GM21737 (cell line): Measurements from ENCODE around the gene HPCAL1.
"Not testable (repeated sequence)": the region's sequence is repeated elsewhere in the genome, so short reads cannot be mapped to it uniquely, and the experiment has no call there.

ENCODE experiments used
- ATAC-seq: cut with Tn5 transposase; IDR thresholded peaks from one replicate; pipeline ENCODE4 v1.9.1; 2021; ENCODE audit warnings: mild to moderate bottlenecking, moderate library complexity; ENCODE audit not compliant: unreplicated experiment

Gene HPCAL1

DNA sequence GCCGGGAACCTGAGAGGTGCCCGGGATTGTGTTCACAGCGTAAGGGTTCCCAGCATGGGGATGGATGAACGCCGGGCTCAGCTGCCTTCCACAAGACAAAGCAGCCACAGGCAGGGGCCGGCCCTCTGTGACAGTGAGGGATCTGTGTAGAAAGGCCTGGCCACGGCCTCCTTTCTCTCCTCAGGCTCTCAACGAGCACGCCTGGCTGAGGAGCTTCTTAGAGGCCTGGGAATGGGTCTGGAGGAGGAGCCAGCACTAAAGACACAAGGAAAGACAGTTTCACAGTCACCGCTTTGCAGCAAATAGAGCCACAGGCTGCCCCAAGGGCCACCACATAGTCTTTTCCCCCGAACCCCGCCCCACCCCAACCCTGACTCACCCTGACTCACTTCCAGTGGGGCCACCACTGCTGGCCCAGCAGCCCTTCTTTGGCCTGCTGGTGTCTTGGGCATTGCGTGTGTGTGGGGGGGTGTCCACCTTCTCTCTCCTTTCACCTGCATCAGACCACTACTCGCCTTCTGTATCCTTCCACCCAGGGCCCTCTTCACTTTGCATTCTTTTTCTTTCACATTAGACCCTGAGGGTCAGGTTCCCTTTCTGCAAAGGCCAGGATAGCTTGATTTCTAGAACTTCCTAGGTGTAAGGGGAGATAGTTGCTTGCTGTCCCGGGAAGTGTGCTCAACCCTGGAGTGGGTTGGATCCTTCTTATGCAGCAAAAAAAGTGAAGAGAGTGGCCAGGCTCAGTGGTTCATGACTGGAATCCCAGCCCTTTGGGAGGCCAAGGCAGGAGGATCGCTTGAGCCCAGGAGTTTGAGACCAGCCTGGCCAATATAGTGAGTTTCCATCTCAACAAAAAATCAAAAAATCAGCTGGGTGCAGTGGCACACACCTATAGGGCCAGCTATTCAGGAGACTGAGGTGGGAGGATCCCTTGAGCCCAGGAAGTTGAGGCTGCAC lies 19.3 kb upstream of the HPCAL1 start:
- no peak for ATAC-seq

DNA sequence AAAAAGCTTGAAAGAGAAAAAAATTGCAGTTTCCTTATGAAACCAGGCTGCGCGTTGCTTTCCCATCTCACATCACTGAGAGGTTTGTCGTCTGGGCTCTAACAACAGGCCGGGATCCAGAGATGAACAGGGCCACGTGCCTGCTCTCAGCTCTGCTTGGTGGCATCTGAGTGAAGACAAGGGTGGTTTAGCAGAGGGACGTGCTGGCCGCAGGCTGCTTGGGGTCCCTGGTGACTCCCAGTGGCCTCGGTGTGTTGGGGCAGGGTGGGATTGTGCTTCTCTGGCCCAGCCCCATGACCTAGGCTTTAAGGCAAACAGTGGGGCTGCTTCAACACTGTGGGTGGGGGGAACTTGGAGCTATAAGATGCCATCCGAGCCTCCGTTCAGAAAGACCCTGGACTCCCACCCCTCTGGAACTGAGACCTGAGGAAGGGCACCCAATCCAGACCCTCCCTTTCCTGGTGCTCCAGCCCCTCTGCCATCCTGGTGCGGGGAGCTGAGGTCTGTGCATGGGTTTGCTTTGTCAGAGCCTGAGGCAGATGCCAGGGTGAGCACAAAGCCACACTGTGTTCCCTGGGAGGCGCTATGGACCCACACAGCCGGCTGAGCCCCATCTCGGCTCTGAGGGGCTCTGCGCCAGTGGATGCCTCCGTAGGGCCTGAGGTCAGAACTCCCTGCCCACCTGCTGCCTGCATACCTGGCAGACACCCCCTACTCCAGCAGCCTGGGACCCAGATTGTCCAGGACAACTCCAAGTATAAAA lies 18.4 kb upstream of the HPCAL1 start:
- no peak for ATAC-seq

- ATAC-seq: no peak
These were observed 17.5 kb upstream of the HPCAL1 start for GRCh38 chr2:10285191-10285555.

- no peak for ATAC-seq
These were observed 17.0 kb upstream of the HPCAL1 start for GRCh38 chr2:10285556-10286198.

- ATAC-seq: no peak
These were observed 16.3 kb upstream of the HPCAL1 start for GRCh38 chr2:10286216-10287037.

DNA sequence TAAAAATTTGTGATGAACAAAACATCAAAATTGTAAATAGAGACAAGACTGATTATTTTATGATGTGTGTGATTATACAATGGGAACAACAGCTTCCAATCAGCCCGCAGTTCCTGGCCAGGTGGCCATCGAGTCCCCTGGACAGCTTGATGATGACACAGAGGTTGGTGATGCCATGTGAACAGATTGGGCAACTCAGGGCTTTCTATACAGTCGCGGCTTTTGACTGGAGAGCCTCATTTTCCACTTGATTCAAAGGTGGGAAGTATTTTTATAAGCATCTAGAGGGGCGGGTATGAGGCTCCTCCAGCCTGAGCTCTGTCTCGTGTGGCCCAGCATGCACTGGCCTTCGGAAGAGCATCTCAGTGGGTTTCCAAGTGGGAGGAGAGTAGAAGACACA lies 14.9 kb upstream of the HPCAL1 start:
- ATAC-seq: no peak

GRCh38 chr2:10288606-10289005 lies 14.1 kb upstream of the HPCAL1 start:
- ATAC-seq: no peak

GRCh38 chr2:10289352-10289751 lies 13.4 kb upstream of the HPCAL1 start:
- no peak for ATAC-seq

- ATAC-seq: no peak
These were observed 12.8 kb upstream of the HPCAL1 start for GRCh38 chr2:10289891-10290290.

- ATAC-seq: not testable (repeated sequence)
These were observed 11.3 kb upstream of the HPCAL1 start for GRCh38 chr2:10291376-10291775.

GRCh38 chr2:10292033-10292432 lies 10.7 kb upstream of the HPCAL1 start:
- ATAC-seq: no peak

GRCh38 chr2:10293603-10294002 lies 9.1 kb upstream of the HPCAL1 start:
- no peak for ATAC-seq

- no peak for ATAC-seq
These were observed 8.6 kb upstream of the HPCAL1 start for GRCh38 chr2:10294077-10294476.

GRCh38 chr2:10295649-10296048 lies 7.1 kb upstream of the HPCAL1 start:
- not testable (repeated sequence) for ATAC-seq

DNA sequence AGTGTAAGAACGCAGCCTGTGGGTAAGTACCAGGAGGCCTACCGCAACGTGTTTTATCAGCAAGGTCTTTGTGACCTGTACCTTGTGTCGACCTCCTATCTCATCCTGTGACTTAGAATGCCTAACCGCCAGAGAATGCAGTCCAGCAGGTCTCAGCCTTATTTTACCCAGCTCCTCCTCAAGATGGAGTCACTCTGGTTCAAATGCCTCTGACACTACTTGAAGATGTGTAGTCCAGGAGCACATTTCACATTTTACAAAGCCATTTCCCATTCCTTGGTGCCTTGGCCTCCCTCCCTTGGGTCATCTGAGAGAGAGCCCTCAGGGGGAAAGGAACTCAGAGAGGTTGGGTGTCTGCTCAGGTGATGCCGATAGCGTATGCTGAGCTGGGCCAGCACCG lies 6.6 kb upstream of the HPCAL1 start:
- no peak for ATAC-seq

GRCh38 chr2:10297191-10297830 lies 5.4 kb upstream of the HPCAL1 start:
- ATAC-seq: no peak

DNA sequence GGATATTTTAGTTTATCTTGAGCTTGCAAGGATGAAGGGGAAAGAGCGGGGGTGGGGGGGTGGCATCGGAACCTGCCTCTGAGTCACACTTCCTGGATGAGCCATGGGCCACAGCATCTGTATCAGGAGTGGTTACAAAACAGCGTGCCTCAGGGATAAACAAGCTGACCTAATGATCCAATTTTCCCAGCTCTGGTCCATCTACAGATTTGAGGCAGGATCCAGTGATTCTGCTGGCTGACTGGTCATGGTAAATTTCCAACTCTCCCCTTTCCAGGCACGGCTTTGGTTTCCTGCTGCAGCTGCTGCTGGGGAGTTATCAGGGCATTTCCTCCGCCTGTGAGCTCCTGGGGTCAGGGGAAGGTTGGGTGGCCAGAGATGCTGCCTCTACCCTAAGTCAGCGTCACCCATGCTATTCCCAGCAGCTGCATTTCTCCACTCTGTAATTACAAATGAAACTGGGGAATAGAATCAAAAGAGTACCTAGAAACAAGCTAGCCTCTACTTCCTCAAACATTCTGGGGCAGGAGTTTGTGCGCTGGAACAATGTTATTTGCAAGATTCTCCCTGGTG lies 4.7 kb upstream of the HPCAL1 start:
- no peak for ATAC-seq

GRCh38 chr2:10298777-10299176 lies 3.9 kb upstream of the HPCAL1 start:
- not testable (repeated sequence) for ATAC-seq

DNA sequence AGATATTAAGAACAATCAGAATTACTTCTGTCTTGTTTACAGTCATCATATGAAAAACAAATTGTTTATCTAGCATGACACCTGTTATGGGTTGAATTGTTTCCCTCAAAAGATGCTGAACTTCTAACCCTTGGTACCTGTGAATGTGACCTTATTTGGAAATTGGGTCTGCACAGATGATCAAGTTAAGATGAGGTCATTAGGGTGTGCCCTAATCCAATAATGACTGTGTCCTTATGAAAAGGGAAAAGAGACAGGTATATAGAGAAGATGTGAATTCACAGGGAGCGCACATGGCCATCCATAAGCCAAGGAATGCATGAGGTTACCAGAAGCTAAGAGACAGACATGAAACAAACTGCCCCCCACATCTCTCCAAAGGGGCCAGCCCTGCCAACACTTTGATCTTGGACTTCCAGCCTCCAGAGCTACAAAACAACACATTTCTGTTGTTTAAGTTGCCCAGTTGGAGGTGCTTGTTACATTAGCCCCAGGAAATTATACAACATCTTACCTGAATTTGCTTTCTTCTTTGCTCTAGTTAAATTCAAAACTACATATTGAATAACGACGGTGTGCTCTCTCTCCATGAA lies 2.3 kb upstream of the HPCAL1 start:
- ATAC-seq: no peak
